Activated CD8-positive, alpha-beta memory T cell treated with anti-CD3 and anti-CD28 coated beads, Interleukin-2, amount 50 U/mL, for 24 hours (primary cell): Measurements from ENCODE around the gene SERPINA10.
"Not testable (repeated sequence)": the region's sequence is repeated elsewhere in the genome, so short reads cannot be mapped to it uniquely, and the experiment has no call there.

Source experiments
- DNase-seq: peaks from one replicate; pipeline ENCODE4 v3.0.0-alpha.2; 2020; ENCODE audit errors: extremely low read depth

SERPINA10 gene

DNA sequence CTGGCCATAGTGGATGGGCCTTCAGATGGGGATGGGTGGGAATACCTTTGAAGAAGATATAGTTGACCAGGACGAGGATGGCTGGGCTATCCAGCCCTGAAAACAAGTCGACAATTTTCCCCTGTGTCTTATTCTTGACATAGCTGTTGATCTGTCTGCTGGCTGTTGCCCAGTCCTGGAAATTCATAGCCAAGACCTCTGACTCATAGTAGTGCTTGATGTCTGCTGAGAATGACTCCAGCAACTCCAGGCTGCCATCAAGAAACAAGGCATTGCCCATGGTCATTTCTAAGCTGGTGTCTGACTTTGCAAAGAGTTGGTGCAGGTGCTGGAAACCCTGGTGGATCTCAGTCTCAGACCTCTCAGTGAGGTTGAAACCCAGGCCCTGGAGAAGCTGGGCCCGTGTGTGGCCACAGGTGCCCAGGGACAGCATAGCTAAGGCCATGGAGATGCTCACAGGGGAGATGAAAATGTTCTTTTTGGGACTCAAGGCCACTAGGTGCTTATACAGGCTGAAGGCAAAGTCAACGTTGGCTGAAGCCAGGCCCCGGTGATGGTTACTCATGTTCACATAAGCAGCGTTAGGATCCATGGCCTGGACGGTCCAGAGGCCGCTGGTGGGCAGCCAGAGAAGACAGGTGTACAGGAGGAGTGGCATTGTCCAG, 21.1 kb upstream of the SERPINA10 start:
- DNase-seq = no peak

DNA sequence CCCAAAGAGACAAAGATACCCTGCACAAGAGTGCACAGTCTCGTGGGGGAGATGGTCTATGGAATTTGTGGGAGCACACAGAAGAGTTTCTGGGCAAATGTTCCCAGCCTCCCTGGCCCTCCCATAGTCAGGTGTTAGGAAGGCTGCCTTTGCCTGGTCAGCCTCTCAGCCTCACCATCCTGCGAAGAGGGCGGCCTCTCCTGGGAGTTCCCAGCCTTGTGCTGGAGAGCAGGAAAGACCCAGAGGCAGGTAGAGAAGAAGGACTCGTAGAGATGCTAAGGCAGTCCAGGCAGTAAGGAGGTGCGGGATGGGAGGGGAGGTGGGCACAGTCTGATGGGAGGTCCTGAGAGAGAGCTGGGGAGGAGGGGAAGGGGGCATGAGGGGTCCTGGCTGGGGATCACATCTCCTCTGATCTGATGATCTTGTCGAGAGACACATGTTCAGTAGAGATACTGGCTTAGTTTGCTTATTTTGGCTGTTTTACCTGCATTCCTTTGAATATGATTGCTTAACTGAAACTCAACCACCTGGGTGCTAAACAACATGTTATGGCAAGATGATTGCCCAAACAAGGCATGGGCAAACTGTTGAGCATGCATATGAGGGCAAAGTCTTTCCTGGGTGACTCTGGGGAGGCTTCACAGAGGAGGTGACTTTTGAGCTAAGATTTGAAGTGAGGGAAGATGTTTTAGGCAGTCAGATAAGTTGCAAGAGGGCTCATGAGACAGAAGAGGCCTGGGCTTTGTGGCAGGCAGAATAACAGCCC, 19.6 kb upstream of the SERPINA10 start:
- DNase-seq = no peak

DNA sequence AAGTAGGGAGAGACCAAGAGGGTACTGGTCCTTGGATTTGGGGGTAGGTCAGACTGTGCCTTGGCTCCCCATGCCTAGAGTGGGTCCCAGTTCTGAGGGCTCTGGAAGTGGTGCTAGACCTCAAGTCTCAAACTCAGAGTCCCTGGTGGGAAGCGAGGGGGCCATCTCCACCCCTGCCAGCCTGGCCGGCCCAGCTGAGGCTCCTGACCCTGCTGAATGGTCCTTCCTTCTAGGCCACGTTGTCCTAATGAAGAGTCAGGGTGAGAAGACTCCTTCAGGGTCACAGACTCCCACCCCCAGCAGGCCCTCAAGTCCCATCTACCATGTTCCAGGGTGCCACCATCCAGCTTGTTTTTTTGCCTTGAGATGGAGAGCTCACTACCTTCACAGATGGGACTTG, 17.2 kb upstream of the SERPINA10 start:
- no peak for DNase-seq

DNA sequence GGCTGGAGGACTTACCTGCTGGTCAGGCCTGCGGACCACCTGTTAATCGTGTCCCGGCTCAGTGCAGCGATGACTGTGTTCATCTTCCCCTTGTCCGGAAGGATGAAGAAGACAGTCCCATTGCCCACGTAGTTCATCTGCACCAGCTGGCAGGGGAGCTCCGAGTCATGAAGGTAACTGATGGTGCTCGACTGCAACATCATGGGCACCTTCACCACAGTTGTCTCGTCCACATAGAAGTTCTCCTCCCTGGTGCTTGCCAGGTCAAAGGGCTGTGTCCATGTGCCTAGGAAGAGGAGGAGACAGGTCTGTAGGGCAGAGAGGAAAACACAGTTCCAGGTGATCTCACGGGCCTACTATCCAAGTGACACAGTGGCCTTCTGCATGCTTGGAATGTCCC, 16.7 kb upstream of the SERPINA10 start:
- no peak for DNase-seq

DNA sequence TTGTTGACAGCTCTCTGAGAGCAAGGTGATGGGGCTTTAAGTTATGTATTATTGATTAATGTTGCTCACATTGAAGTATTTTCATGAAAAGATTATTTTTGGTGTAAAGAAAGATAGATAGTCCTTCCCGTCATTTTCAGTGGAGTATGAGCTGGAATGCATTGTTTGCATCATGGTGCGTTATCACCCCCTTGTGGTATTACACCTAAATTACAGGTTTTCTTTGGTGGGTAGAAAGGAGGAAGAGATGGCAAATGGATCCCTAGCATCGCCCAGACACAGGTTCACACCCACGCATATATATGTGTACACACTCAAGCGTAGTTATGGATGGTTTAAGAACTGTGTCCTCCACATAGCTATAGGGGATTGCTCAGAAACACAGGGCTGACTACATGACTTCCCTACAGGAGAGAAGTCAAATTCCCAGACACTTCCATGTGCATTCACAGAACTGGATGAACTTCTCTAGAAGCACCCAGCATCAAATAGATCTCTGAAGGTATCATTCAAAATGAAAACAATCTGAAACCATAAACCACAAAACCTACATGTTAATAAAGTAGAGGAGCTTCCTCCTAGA, 14.4 kb upstream of the SERPINA10 start:
- no peak for DNase-seq

DNA sequence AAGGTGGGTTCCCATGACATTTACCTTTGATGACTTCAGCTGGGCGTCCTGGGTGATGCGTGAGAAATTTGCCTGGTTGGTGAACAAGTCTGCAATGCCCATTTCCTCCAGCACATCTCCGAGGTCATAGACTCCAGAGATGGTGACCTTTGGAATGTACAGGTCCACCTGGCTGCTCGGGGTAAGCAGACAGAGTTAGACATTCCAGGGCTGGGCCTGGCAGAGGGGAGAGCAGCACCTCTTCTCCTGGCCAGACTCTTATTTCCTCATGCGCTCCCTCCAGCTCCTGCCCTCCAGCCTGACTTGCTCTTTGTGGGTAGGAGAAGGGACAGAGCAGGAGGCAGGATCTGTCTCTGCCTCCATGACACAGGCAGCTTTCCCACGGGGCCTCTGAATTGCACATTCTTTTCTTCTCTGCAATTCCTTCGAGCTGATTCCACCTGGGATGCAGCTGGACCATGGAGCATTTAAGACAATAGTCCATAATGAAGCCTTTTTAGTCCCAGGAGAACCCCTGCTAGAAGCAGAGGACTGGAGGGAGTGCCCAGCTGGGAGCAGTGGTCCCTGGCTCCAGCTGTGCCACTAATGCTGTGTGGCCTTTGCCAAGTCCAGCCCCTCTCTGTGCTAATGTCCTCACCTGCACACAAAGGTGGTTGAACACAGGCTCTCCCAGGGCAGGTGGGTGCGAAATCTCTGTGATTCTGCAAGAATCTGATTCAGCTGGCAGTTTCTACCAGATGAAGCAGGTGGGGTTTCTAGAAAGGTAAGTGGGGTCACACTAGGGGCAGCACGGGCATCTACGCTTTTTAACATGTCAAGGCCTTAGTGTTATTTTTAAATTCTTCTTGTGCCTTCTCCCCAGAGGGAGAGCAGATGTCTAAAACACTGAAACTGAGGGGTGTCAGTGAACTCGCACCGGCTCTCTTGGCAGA, 13.2 kb upstream of the SERPINA10 start:
- DNase-seq = no peak

DNA sequence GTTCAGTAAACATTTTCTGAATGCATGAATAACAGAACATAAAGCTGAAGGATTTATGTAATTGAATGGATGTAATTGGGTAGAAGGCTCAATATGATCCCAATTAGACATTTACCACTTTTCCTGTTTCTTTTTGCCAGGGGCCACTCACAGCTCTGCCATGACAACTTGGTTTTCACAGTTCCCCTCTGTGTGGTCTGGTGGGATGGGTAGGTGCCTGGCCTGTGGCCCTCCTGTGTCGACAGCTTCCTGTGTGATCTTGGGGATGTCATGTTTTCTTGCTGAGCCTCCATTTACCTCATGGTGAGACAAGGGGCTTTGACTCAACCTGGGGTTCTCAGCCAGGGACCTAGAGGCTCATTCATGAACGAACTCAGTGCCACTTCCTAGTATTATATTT, 12.6 kb upstream of the SERPINA10 start:
- DNase-seq = no peak

DNA sequence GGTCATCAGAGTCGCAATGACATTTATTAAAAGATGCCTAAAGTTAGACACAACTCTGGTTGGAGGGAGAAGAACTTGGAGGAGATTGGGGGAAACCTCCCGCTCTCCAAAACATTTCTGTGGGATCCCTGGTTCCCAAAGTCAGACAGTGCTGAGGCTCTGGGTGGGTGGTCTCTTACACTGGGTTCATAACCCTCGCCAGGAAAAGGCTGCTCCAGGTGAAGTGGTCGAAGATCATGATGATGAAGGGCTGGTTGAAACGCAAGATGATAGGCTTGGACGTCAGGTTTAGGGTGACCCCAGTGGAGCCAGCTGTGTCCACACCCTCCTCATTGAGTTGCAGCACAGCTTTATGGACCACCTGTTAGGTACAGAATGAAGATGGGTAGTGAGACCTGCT, 11.2 kb upstream of the SERPINA10 start:
- no peak for DNase-seq

DNA sequence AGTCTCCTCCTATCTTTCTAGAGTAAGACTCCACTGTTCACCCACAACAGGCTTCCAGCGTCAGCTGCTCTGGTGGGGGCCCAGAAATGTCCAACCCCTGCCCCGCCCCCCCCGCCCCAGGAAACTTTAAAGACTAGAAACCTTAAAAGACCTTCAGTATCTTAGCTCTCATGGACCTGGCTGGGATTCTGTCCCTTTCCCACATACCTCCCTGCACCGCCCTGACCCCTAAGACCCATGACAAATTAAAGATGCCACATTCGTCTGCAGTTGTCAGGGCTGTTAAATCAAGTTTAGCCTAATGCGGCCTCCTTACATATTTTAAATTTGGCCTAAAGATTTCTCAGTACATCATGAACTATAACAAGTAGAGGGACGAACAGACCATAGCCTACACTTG, 10.0 kb upstream of the SERPINA10 start:
- DNase-seq = no peak

DNA sequence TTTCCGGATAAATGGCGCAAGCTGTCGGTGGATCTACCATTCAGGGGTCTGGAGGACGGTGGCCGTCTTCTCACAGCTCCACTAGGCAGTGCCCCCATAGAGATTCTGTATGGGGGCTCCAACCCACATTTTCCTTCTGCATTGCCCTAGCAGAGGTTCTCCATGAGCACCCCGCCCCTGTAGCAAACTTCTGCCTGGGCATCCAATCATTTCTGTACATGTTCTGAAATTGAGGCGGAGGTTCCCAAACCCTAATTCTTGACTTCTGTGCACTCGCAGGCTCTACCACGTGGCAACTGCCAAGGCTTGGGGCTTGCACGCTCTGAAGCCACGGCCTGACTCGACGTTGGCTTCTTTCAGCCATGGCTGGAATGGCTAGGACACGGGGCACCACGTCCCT, 5.1 kb upstream of the SERPINA10 start:
- no peak for DNase-seq

DNA sequence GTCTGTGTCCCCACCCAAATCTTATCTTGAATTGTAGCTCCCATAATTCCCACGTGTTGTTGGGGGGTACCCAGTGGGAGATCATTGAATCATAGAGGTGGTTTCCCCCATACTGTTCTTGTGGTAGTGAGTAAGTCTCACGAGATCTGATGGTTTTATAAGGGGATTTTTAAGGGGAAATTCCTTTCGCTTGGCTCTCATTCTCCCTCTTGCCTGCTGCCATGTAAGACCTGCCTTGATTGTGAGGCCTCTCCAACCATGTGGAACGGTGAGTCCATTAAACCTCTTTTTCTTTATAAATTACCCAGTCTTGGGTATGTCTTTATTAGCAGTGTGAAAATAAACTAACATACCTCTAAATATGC, 3.1 kb upstream of the SERPINA10 start:
- DNase-seq = not testable (repeated sequence)

DNA sequence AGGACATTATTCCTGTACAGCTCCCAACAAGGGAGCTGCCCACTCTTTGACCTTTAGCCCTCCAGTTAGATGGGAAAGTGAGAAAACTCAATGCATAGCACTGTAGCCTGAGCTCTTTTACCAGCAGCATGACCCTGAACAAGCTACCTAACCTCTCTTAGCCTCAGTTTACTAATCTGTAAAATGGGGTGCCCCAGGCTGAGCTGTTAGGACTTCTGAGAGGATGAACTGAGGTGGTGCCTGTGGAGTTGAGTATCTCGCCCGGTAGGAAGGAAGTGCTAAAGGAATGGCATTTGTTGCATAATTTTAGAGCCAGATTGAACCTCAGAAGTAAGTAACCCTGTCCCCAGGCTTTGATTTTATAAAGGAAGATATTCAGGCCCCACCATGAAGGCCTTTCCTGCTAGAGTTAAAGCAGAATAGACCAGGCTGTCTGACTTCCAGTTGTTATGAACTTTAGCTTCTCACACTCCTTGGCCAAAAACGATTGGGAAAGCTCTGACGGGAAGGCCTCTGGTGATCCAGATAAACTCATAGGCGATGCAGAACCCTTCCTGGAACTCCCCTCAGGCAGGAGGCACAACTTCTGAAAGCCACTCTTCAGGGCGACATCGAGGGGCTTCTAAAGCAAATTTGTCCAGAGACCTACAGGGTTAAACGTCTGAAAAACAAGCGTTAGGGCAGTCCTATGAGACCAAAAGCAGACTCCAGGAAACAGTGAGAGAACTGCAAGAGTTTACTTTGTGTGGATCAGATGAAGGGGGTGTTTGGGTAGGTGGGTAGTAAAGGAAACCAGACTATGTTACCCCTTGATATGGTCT, 2.5 kb upstream of the SERPINA10 start:
- DNase-seq = no peak

DNA sequence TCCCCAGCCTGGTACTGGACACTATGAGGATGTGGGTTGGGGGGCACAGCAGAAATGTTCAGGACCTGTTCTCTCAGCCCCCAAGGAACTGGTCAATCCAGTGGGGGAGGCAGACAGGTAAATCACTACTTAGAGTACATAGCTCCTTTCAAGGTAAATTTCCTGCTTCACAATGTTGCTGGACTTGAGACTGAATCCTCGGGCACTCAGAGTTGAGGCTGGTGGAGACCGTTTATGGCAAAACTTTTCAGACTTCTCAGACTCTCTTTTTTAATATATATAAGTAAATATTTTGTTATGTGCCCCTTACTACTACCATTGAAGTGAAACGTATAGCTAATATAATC, 483 bp upstream of the SERPINA10 start:
- no peak for DNase-seq

DNA sequence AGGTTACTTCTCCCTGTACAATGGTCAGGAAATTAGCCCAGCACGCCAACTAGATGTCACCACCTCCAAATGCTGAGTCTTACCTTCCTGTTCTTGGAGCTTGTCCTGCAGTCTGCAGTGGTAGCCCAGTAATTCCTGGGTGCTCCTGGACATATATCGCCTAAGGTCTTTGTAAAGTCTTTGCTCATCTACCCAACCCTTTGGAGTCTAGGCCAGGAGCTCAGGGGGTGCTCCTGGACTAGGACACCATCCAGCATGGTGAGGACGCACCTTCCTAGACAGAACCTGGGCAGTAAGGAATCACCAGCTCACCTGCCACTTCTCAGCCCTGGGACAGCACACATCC, 569 bp downstream of the SERPINA10 start:
- no peak for DNase-seq

DNA sequence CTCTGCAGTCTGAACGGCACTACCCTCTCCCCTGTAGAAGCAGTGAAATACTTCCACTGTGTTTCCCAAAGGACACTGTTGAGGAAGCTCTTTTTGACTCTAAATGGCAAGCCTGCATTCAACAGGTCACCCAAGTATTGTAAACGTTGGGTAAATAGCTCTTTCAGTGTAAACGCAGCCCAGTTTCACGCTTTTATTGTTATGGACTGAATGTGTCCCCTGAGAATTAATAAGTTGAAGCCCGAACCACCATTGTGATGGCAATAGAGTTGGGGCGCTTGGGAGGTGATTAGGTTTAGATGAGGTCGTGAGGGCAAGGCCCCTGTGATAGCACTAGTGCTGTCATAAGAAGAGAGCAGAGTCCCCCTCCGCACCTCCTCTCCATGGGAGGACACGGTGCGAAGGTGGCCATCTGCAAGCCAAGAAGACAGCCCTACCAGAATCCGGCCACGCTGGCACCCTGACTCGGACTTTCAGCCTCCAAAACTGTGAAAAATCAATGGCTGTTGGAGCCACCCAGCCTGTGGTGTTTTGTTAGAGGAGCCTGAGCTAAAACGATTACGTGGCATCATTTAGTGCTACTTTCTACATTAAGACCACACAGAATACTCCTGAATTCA, 1.1 kb downstream of the SERPINA10 start:
- no peak for DNase-seq

DNA sequence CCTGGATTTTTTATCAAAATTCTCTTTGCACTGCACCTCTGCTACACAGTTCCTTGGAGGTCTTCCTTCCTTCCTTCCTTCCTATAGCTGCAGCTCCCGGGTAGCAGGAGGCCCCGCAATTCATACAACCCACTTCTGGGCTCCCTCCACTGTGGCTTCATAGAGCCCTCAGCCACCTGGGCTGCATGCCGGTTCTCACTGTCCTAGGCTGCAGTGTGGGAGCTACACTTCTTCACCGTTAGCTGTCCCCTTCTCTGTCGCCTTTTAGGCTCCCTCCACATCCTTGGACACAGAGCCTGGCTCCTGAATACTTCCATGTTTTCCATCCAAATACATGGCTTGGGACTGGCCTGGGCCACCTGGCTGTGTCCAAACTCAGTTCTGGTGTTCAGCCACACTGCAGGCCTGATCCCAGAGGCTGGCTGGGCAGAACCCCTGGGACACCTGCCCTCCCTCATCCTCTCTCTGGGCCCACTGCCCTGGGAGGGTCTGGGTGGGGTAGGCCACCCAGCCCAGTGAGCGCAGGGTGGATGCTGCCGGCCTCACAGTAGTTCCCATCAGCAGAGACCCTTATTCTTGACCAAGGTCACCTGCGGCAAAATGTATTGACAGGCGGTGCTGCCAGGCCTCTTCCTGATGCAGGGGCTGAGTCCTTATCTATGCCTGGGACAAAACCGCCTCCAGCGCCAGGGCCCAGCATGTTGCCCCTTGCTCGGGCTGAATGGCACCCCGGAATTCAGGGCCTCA, 1.7 kb downstream of the SERPINA10 start:
- no peak for DNase-seq

DNA sequence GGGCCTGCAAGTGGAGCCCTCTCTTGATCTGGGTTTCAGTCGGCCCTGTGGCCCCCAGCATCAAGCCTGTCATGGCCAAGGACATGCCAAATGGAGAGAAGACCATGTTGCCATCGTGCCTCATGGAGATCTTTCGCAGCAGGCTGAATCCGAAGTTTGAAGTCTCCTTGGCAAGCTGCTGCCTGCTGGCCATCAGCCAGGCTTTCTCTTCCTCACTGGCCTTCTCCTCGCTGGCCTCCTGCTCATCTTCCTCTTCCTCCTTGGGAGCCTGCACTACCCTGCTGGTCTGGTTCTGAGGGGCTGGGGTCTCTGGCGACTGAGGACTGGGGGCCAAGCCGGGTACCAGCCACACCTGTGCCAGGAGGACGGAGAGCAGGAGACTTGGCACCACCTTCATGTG, 2.9 kb downstream of the SERPINA10 start:
- no peak for DNase-seq

DNA sequence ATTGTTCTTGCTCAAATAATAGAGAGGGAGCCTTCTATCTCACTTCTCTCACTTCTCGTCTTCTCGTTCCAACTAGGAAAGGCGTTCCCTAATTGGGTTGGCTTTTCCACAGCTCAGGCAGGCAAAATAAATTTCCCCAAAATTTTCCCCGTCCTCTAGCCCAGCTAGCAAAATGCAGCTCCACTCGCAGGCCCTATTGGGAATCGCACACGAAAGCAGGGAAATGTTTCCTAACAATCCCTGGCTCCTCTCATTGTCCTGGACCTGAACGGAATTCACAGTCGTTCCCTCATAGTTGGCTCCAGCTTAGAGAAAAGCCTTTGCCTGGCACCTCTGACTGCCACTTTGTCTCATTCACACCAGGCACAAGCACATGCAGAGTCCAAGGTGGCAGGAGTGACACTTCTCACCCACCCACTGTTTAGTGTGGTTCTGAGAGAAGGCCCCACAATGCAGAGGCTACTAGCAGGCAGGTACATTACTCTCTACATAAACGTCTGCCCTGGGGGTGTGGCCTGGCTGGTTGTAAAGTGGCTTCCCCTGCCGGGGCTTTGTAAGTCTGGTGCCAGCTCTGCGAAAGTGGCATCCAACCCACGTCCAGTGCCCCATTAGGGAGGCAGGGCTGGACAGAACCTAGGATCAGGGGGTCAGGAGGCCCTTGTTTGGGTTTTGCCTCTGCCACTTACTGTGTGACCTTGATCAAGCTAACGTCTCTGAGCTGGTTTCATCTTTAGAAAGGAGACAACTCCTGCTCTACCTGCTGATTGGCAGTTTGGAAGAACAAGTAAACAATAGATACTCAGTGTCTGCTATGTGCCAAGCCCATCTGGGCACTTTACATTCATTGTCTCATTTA, 4.2 kb downstream of the SERPINA10 start:
- no peak for DNase-seq

DNA sequence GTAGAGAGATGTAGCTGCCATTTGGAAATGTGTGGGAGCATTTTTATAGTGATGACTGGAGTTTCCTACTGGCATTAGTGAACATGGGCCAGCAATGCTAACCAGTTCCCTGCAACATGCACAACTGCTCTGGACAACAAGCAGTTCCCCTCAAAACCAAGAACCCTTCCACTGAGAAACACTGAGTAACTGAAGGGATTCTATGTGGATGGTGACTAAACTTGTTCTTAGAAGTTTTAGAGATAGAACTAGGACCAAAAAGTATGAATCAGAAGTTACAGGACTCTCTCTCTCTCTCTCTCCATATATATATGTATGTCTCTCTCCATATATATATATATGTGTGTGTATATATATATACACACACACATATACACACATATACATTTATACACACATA, 7.9 kb downstream of the SERPINA10 start:
- DNase-seq = no peak
